HG03064 (cell line): ENCODE results near the gene ABHD17A.
"Not testable (repeated sequence)": the region's sequence is repeated elsewhere in the genome, so short reads cannot be mapped to it uniquely, and the experiment has no call there.

Experiments used
- ATAC-seq: cut with Tn5 transposase; IDR thresholded peaks from one replicate; pipeline ENCODE4 v1.9.1; 2021; ENCODE audit warnings: low read depth; ENCODE audit not compliant: unreplicated experiment

Gene ABHD17A

GRCh38 chr19:1882089-1882785 lies 3.1 kb downstream of the ABHD17A start:
- ATAC-seq: no peak

GRCh38 chr19:1881393-1882088 lies 3.8 kb downstream of the ABHD17A start:
- not testable (repeated sequence) for ATAC-seq

- ATAC-seq: no peak
Observed at GRCh38 chr19:1880611-1881392, 4.5 kb downstream of the ABHD17A start.

- not testable (repeated sequence) for ATAC-seq
Observed at GRCh38 chr19:1879982-1880381, 5.3 kb downstream of the ABHD17A start.

DNA sequence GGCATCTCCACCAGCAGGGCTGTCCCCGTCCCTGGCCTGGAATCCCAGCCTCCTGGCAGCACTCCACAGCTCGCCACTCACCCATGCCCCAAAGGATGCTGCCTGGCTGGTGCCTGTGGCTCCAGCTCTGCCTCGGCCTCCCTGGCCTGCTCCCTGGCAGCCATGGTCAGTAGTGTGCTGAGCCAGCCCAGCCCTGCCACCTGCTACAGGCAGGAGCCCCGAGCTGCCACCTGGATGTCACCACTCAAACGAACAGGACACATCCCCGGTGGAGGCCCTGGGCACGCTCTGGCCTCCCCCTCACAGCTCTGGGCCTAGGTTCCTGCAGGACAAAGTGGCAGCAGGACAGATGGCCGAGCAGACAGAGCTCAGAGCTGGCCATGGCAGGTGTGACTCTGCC lies 6.7 kb downstream of the ABHD17A start:
- not testable (repeated sequence) for ATAC-seq

- ATAC-seq: not testable (repeated sequence)
Observed at GRCh38 chr19:1877280-1877660, 8.0 kb downstream of the ABHD17A start.

DNA sequence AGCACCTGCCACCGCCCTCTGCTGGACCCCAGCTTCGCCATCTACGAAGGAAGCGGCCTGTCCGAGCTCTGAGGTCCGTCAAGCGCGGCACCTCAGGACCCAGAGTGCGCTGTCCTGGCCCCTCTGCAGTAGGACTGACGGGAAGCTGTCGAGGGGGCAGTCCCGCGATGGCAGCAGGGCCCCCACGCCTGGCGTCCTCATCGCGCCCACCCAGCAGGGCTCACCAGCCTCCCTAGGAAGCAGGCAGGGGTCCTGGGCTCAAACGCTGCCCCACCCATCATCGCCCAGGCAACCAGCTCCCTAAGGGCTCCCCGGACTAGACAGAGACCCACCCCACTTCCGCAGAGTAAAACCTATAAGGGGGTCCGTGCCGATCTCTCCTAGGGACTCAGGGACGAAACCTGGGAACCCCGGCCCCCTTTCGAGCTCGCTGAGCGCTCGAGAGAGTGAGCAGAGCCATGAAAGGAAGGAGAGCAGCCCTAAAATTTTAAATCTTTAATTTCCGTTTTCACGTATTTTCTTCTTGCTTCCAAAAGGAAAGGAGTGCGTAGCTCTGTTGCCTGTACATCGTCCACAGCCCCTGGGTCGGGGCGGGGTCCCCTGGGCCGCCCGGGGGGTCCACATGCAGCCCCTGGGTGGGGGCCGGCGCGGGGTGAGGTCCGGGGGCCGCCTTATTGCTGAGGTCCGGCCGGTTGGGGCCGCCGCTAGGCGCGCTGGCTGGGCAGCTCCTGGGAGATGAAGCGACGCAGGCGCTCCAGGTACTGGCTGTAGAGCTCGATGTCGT lies 8.6 kb downstream of the ABHD17A start:
- ATAC-seq: not testable (repeated sequence)

DNA sequence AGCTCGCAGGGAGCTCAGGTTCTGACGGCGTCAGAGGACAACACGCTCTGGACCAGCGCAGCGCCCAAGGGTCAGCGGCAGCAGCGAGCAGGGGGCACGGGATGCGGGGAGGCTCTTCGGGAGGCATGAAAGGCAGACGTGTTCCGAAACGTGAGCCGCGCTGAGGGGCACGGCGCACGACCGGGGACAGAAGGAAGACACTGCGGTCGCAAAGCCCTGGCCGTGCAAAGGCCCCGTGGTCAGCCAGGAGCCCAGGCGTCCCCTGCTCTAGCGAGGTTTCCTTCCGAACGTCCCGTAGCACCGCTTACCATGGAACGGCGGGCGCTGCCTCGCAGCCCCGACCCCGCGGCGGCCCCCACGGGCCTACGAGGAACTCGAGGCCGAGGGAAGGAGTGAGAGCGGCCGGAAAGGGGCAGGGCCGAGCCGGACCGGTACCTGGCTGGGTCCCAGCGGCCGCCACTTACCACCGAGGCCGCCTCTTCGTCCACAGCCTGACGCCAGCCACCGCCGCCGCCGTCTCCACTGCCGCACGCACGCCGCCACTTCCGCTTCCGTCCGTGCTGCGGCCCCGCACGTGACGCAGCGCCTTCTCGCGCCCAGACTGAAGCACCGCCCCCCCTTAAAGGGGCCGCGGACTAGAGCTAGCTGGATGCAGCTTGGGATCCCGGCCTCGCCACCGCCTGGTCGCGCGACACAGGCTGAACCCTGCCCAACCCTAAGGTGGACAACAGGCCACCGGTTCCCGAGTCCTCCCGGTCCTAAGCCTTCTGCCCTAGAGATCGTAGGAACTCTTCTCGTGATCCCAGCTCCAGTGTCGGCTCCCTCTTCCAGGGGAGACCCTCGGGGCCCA lies 9.4 kb downstream of the ABHD17A start:
- no peak for ATAC-seq

- ATAC-seq: not testable (repeated sequence)
Observed at GRCh38 chr19:1875265-1875645, 10.0 kb downstream of the ABHD17A start.

DNA sequence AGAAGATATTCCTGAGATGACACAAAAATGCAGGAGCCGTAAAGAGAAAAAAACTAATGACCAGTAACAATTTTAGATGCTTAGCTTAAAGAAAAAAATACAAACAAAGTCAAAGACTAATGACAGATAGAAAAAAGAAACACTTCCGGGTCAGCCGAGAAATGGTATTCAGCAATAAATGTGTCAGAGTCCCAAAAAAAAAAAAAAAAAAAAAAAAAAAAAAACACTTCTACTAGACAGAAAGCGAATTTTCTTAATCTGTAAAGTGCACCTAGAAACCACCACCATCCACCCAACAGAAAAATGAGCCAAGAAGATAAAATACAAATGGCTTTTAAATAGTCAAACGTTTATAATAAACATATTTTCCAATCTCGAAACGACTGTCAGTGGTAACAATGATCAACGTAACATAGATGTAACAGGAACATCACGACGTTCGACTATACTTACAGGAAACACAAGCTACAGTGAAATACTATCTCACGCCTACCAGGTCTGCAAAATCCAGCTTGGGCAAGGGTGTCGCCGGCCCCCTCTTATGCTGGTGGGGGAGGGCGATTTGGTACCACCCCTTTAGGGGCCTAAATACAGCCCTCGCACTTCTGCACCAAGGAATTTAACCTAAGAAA lies 10.6 kb downstream of the ABHD17A start:
- no peak for ATAC-seq

DNA sequence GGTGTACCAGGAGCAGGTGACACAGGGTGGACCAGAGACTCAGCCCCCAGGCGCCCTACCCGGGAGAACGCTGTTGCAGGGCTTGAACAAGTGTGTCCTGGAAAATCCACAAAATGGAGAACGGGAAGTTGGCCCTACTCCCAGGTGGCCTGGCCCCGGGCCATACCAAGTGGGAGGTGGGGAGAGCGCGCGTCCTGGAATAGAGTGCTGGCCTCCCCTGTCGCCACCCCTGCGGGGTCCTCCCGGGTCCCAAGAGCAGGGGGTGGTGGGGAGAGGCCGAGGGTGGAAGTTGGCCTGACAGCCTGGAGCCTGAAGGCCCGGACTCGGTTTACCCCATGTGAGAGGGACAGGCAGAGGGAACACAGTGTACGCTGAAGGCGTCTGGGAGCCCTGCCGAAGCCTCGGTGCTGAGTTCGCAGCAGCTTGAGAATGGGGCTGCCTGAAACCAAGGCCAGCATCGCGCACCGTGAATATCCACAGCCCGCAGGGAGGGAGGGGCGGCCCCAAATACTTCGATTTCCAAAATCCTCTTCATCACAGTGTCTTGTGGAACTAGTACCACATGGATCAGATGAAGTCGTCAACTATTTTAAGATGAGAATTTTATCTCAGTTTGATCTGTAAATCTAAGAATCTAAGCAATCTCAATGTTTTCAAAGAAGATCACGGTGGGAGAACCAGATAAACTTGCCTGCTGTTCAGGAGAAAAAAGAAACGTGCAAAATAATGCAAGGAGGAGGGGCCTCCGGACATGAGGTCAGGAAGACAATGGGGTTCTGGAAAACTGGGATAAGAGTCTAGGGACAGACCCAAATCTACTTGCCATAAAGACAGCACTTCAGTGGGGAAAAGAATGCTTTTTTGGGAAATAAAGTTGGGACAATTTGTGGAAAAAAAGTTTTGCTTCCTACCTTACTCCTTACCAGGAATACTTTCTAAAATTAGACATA lies 11.5 kb downstream of the ABHD17A start:
- ATAC-seq: no peak

DNA sequence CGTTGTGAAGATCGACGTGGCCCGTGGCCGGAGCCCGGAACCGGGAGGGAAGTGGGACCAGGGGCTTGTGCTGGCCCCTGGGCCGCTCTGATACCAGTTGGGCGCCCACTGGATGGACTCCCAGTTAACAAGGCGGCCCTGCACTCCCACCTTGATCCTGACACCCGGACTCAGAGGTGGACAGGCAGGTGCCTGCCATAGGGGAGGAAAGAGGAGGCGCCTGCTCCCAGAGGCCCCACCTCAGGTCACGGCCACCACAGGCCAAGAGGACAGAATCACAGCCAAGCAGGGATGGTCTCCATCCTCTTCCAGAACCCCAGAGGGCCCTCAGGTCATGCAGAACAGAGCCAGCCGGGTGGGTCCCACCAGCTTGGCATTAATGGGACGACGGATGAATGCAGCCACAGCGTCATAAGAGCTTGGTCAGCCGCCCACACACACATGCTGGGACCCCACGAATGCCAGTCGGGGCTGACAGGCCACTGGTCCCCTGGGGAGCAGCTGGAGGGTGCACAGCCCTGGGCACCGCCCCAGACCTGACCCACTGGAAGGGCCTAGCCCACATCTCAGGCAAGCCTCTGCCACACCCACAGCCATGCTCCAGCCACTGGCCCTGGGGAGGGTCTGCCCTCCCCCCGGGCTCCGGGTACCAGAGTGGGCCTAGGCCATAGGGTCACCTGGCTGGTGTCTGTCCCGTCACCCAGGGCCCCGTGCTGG lies 12.3 kb downstream of the ABHD17A start:
- ATAC-seq: no peak

- ATAC-seq: no peak
Observed at GRCh38 chr19:1871630-1872029, 13.7 kb downstream of the ABHD17A start.

DNA sequence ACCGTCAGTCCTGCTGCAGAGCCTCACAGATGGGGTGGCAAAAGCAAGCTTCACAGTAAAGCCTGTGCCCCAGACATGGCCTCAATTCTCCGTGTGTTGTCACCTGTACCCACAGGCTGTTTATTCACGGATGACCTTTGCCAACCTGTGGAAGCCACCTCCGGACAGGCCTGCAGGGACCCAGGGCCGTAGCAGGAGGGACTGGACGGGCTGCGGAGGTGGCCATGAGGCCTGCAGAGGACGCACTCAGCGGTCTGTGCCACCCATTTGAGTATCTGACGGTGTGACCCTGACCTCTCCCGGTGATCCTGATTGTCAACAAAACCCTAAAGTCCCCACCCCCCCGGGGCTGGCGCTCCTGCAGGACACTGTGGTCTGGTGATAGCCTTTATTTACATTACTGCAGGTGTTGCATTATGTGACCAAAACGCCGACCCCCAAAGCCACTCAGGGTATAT lies 14.1 kb downstream of the ABHD17A start:
- no peak for ATAC-seq

GRCh38 chr19:1868971-1869370 lies 16.3 kb downstream of the ABHD17A start:
- ATAC-seq: no peak

- ATAC-seq: no peak
Observed at GRCh38 chr19:1867349-1867724, 18.0 kb downstream of the ABHD17A start.

- ATAC-seq: no peak
Observed at GRCh38 chr19:1866693-1867348, 18.5 kb downstream of the ABHD17A start.
